Measurements from ENCODE around the gene EME2.

The EME2 gene

DNA sequence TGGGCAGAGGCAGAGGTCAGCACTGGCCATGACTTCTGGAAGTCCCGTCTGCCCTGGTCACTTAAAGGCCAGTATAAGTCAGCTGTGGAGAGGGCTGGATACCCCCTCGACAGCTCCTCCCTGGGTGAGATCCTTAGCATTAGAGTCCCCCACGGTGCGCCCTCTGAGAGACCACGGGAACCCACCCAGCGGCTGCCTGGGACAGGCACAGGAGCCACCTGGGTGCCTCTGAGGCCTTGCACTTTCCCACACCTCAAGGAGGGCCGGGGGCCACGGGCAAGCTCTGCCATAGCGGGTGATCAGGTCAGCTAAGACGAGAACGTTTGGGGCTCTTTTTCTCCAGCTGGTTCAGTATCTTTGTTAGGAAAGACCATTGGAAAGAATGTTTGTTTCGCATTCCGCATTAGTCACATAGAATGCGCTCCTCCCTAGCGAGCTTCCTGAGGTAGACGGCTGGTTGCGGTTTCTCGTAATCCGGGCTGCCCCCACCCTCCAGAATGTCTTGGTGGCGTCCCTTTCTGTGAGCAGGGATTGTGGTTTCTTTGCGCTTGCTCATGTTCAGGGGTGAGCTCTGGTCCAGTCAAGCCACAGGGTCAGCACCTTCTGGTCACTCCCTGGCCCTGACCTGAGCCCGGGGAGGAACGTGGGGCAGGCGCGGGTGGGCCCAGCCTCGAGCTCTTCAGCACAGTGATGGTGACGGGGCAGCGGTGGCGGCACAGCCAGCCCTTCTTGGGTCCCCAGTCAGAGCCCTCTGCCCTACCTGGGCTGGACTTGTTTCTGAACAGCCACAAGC is 26.5 kb upstream of the EME2 start:
- no peak for DNase-seq

DNA sequence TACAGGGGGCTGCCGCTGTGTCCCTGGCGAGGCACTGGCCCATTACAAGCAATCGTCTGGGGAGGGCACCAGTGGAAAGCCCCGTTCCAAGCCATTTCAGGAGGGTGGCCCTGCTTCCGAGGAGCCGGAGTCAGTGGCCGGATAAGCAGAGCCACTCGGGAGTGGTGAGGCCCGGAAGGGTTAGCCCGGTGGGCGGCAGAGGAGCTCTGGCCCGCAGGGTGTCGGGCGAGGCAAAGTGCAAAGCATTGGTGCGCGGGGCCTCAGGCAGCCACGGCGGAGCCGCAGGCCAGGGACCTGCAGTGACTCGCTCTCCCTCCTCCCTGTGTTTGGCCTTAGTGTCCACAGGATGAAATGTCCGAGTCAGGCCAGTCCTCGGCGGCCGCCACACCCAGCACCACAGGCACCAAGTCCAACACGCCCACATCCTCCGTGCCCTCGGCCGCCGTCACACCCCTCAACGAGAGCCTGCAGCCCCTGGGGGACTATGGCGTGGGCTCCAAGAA is 25.9 kb upstream of the EME2 start:
- DNase-seq: no peak

DNA sequence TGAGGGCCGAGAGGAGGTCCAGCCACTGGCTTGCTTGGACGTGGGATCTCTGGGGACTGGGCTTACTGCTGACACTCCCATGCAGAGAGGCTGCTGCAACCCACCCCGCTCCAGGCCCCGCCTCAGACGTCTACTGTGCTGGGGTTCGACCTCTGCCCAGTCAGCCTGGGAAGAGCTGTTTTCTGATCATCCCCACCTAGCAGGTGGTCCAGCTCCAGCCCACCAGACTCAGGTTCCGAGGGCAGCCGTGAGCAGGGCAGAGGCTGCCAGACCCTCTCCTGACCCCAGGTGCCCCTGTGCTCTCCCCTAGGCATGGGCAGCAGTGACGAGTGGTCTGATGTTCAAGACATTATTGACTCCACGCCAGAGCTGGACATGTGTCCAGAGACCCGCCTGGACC is 24.7 kb upstream of the EME2 start:
- no peak for DNase-seq

DNA sequence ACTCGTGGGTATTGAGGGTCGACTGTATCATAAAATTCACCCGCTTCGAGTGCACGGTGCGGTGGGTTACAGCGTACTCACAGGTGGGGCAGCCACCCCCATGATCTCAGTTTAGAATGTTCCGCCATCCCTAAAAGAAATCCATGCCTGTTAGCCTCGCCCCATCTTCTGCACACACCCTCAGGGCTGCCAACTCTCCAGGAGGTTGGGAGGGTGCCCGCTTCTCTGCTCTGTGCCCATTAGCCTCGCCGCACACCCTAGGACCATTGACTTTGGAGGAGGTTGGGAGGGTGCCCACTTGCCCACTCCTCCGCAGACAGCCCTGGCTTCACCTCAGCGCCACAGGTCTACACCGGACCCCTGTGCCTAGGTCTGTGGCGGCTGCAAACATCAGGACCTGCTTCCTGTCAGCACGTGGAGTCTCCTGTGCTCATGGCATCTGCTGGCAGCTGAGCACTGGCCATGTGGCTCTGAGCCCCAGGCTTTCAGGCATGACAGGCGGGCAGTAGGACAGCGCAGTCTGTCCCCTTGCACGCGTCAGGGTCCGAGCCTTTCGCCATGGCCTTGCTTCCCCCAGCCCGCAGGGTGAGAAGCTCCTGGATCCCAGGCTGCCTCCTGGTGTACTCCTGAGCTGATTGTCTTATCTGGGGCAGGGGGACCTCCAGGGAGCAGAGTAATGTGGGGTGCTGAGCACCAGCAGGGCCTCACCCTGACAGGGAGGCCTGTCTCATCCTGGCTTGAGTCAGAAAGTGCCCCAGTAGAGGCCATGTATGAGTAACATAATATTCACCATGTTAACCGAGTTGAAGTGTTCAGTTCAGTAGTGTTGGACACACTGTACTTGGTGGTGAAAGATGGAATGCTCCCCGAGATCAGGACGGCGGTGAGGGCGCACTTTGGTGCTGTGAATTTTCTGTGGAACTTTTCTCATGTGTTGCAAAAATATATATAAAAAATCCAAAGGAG is 23.2 kb upstream of the EME2 start:
- DNase-seq: no peak

DNA sequence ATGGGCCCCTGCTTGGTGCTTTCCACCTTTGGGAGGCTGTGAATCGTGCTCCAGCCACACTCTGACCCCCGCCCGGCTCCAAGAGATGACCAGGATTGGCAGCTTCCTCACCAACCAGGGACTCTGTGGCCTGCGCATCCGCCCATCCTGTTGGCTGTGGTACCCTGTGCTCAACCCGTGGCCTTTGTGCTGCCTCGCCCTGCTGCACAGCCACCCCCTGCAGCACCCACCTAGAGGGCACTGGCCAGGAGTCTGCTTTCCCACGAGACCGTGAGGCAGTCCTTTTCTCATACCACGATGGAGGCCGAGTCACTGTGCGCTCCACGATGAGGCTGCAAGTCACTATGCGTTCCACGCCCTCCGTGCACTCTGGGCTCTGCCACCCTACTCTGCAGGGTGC is 20.7 kb upstream of the EME2 start:
- no peak for DNase-seq

DNA sequence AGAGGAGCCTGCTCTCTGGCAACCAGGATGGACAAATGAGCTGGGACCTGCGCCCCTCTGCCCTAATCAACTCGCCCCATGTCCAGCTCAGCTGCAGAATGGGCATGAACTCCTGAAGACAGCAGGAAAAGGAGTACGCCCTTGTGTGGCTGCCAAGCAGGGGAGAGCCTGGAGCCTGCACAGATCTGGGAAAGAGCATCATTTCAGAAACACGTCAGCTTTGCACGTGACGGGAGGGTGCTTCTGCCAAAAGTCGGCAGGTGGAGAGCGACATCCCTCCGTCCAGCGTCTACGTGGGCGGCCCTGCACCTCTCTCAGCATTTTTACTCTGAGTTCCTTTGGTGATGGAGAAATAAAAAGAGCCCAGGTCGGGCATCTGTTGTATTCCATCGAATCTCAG is 19.8 kb upstream of the EME2 start:
- DNase-seq: no peak

DNA sequence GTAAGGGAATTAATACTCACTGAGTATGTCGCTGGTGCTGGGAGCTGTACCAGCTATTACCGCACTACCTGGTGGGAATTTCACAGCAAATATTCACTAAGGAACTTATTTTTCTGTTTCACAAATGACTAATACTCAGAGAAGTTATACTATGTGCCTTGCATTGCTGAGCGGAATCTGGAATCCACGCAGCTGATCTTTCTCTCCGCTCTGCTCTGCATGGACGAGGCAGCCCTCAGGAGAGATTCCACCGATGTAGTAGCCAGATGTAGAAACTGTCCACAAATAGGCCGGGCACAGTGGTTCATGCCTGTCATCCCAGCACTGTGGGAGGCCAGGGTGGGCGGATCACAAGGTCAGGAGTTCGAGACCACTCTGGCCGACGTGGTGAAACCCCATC is 18.4 kb upstream of the EME2 start:
- DNase-seq: no peak

DNA sequence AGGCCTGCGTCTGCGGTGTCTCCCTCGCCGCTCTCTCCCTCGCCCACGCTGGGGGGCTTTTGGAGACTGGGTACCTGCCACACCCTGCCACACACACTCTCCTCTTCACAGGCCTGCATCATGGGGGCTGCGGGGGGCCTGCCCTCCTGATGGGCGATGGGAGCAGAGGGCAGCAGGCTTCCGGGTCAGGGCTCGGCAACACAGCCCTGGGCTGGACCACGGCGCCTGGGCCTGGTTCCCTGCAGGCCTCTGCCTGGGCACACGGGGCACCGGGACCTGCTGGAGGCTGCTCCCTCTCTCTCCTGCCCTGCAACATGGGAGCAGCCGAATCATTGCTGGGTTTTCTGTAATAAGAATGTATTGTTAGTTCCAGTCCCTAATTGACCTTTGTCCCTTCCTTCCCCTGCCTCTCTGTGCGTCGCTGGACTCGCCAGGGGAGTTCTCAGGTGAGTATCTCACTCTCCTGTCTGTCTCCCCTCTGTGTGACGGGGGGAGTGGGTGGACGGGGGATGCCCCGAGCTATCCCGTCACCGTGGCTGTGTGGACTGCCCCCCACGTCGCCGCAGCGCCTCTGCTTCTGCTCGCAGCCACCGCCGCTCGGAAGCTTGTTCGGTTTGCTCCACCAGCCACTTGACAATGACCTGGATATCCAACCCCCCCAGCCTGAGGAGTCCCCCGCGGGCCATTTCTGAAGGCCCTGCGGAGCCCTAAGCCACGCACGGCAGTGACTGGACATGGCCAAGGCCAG is 14.7 kb upstream of the EME2 start:
- no peak for DNase-seq

DNA sequence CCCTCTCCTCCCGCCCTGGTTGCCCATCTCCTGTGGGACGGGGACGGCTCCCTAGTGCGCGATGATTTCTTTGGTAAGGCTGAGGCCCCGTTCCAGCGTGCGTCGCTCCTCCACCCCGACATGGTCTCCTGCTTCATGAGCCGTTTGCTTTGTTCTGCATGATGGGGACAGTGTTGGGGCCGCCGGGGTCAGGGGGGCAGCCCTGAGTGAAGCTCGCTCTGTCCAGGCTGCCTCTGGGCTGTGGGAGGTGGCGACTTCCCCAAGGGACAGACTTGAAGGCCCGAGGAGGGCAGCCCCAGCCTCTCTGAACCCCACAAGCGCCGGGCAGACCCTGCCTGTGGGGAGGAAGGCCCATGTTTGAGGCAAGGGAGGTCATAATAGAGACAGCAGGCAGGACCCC is 13.7 kb upstream of the EME2 start:
- DNase-seq: no peak

DNA sequence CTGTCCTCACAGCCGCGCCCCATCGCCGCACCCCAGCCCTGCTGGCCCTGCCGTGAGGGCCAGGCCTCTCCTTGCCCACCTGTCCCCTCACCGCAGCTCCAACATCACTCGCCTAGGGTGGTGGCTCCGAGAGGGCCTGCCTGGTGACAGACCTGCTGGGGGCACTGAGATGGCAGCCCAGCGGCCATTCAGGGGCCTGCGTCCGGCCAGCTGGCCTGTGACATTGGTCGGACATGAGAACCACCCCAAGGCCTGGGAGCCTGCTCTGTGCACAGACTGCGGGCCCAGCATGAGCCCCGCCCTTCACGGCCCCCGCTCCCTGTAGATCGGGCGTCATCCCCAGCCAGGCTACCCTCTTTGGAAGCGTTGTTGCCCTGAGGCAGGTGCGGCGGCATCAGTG is 13.1 kb upstream of the EME2 start:
- DNase-seq: no peak

DNA sequence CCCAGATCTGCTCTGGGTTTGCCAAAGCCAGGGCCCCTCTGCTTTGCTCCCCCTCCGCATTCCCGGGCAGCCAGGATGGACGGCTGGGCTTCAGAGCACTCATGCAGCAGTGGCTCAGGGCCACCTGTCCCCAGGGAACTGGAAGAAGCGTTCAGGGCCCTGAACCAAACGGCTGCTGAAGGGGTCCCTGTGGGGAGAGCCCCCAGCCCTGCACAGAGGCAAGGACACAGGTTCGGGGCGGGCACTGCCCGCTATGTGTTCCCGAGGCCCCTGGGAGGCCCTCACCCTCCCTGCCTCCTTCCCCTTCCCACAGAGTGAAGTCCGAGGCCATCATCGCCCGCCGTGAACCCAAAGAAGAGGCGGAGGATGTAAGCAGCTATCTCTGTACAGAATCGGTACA is 11.7 kb upstream of the EME2 start:
- no peak for DNase-seq

DNA sequence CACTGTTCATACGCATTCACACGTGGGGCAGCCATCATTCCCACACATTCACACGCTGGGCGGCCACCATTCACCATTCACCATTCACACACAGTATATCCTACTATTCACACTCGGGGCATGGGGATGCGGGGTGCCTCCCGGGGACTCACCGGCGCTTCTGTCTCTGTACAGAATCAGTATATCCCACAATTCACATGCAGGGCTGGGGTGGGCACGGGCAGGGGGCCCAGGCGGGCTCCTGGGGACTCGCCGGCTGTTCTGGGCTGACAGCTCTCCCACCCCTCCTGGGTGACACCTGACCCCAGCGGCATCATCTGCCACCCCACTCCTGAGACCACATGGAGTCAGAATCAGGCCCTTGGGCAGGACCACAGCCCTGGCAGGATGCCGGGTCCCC is 10.9 kb upstream of the EME2 start:
- no peak for DNase-seq

DNA sequence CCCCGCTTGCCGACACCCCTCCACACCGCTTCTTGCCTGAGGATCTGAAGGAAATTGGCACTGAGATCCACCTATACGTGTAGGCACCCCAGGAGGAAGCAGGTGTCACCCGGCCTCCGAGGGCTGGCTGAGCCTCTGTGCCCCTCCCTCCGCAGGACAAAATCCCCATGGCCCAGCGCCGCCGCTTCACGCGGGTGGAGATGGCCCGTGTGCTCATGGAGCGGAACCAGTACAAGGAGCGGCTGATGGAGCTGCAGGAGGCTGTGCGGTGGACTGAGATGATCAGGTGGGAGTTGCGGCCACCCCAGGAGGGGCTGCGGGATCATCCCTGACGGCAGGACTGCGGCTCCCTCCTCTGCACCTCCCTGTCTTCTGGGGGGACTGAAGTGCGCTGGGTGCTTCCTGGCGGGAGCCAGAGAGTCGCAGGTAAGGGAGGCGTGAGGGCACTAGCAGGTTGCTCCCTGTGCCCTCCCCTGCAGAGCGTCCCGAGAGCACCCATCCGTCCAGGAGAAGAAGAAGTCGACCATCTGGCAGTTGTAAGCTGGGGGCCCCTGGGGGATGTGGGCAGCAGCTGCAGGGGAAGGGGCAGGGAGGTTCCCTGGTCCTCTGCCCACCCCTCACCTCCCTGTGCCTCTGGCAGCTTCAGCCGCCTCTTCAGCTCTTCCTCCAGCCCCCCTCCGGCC is 10.3 kb upstream of the EME2 start:
- DNase-seq: no peak

DNA sequence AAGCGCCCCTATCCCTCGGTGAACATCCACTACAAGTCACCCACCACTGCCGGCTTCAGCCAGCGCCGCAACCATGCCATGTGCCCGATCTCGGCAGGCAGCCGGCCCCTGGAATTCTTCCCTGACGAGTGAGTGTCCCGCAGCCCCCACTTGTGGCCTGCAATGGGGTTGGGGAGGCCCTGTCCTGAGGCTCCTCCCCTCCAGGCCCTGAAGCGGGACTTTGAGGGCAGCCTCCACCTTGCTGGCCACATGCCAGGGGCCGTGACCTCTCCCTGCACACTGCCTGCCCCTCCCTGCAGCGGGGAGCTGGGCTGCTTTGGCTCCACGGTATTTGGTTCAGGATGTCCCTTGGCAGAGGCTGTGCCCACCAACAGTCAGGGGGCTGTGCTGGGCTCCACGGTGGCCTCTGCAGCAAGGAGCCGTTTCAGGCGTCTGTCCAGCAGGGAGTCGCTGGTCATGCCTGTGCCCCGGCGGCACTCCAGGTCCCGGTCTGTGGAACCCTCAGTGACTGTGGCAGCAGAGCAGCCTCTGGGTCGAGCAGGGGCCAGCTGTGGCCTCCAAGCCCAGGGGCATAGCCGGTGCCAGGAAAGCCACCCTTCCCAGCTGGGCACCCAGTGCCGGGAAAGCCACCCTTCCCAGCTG is 9.6 kb upstream of the EME2 start:
- no peak for DNase-seq

DNA sequence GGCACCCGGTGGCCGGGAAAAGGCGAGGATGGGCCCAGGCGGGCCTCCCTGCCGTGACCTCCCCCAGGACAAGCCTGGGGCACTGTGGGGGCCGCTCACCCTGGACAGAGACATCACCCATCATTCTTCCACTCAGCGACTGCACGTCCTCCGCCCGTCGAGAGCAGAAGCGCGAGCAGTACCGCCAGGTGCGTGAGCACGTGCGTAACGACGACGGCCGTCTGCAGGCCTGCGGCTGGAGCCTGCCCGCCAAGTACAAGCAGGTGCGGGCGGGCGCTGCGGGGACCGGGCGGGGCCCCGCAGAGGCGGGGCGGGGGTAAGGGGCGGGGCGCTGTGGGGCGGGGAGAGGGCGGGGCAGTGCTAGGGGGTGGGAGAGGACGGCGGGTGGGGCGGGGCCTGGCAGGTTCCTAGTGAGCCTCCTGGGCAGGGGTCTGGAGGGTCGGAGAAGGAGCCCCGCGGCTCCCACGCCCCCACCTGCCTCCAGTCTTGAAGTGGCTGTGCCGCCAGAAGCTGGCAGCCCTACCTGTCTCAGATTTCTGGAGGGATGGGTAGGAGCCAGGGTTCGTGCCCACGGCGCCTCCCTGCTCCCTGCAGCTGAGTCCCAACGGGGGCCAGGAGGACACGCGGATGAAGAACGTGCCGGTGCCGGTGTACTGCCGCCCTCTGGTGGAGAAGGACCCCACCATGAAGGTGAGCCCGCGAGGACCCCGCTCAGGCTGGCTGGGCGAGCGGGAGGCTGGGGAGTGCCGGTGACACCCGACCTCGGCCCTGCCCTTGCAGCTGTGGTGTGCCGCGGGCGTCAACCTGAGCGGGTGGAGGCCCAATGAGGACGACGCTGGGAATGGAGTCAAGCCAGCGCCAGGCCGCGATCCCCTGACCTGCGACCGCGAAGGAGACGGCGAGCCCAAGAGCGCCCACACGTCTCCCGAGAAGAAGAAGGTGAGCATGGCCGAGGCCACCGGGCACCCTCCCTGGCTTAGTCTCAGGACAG is 8.8 kb upstream of the EME2 start:
- no peak for DNase-seq

DNA sequence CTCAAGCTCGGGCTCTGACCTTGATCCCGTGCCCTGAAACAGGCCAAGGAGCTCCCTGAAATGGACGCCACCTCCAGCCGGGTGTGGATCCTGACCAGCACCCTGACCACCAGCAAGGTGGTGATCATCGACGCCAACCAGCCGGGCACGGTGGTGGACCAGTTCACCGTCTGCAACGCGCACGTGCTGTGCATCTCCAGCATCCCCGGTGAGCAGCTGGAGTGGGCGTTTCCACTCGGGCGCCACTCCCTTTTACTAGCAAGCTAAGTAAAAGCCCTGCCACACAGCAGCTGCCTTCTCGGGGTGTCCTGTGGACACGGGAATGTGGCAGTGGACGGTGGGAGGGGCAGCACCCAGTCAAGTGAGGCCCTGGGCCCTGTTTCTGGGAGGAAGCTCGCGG is 7.6 kb upstream of the EME2 start:
- DNase-seq: no peak

DNA sequence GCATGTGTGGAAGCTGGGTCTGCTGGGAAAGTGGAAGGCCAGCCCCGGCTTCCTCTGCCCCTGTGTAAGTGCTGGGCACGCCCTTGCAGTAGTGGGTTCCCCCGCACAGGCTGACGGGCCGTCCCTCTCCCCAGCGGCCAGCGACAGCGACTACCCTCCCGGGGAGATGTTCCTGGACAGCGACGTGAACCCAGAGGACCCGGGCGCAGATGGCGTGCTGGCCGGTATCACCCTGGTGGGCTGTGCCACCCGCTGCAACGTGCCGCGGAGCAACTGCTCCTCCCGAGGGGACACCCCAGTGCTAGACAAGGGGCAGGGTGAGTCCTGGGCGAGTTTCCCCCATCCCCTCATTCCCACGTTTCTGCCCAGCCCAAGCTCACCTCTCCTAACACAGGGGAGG is 6.8 kb upstream of the EME2 start:
- no peak for DNase-seq

DNA sequence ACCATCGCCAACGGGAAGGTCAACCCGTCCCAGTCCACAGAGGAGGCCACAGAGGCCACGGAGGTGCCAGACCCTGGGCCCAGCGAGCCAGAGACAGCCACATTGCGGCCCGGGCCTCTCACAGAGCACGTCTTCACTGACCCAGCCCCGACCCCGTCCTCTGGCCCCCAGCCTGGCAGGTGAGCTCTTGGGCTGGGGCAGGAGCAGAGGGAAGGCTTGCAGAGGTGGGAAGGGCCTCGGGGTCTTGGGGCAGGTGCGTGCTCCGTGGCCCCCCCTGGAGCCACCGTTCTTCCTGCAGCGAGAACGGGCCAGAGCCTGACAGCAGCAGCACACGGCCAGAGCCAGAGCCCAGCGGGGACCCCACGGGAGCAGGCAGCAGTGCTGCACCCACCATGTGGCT is 6.4 kb upstream of the EME2 start:
- DNase-seq: no peak

DNA sequence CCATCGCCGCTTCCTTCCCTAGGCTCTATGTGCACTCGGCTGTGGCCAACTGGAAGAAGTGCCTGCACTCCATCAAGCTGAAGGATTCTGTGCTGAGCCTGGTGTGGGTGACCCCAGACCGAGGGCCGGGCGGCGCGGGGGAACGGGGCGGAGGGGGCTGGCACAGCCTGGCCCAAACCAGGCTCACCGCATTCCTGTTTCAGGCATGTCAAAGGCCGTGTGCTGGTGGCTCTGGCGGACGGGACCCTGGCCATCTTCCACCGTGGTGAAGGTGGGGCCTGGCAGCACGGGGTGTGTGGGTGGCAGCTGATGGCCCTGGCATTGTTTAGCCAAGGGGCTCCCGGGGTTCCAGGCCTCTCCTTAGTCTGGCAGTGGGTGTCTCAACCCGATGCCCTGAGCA is 5.9 kb upstream of the EME2 start:
- no peak for DNase-seq

DNA sequence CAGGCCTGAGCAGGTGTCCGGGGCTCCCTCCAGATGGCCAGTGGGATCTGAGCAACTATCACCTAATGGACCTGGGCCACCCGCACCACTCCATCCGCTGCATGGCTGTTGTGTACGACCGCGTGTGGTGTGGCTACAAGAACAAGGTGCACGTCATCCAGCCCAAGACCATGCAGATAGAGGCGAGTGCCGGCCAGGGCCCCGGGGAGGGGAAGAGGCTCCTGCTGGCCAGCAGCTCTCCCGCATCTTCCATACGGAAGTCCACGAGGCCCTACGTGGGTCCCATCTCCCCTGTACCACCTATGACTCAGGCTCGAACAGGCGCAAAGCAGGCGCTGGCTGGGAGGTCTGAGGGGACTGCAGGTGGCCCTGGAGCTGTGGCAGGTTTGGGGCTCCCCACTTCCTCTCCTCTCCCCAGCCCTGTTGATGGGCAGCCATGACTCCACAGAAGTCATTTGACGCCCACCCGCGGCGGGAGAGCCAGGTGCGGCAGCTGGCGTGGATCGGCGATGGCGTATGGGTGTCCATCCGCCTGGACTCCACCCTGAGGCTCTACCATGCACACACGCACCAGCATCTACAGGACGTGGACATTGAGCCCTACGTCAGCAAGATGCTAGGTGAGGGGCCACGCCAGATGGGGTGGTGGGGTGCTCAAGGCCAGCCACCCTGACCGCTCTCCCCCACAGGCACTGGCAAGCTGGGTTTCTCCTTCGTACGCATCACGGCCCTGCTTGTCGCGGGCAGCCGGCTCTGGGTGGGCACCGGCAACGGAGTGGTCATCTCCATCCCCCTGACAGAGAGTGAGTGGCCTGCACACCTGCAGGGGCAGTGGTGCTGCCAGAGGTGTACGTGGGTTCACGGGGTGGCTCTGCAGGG is 5.3 kb upstream of the EME2 start:
- DNase-seq: no peak
